IPS-NIHi7 (cell line): ENCODE measurements around the gene PTGIR.
"Not testable (repeated sequence)": the region's sequence is repeated elsewhere in the genome, so short reads cannot be mapped to it uniquely, and the experiment has no call there.

Source experiments
- DNase-seq: peaks from one replicate; pipeline ENCODE4 v3.0.0; 2012; ENCODE audit warnings: mixed read lengths; ENCODE audit errors: extremely low spot score

The PTGIR gene

GRCh38 chr19:46639358-46640182 is 14.7 kb upstream of the PTGIR start:
- DNase-seq, result peak; percentile 58

GRCh38 chr19:46637224-46637623 is 12.3 kb upstream of the PTGIR start:
- no peak for DNase-seq

GRCh38 chr19:46635920-46636761 is 11.3 kb upstream of the PTGIR start, which contains the start of gene GNG8:
Gene GNG8 (minus strand): TSS chr19:46636202. CDS start chr19:46634682, 1,520 bp downstream.
- no peak for DNase-seq

- no peak for DNase-seq
Measured at GRCh38 chr19:46634656-46635218, 9.8 kb upstream of the PTGIR start.

- DNase-seq, result peak; percentile 98
Measured at GRCh38 chr19:46634045-46634655, 9.3 kb upstream of the PTGIR start.

GRCh38 chr19:46633130-46633529 is 8.2 kb upstream of the PTGIR start:
- no peak for DNase-seq

GRCh38 chr19:46631481-46631880 is 6.6 kb upstream of the PTGIR start:
- DNase-seq, result no peak

GRCh38 chr19:46630586-46631205 is 5.8 kb upstream of the PTGIR start:
- no peak for DNase-seq

GRCh38 chr19:46629546-46630025 is 4.7 kb upstream of the PTGIR start:
- no peak for DNase-seq

GRCh38 chr19:46628970-46629369 is 4.1 kb upstream of the PTGIR start:
- DNase-seq, result not testable (repeated sequence)

GRCh38 chr19:46626446-46626845 is 1.6 kb upstream of the PTGIR start:
- DNase-seq, result no peak

- DNase-seq, result no peak
Measured at GRCh38 chr19:46625731-46626130, 842 bp upstream of the PTGIR start.

- DNase-seq, result no peak
Measured at GRCh38 chr19:46623915-46624502, 880 bp downstream of the PTGIR start.

- DNase-seq, result no peak
Measured at GRCh38 chr19:46622118-46622446, 2.8 kb downstream of the PTGIR start.

- DNase-seq, result no peak
Measured at GRCh38 chr19:46621191-46622117, 3.4 kb downstream of the PTGIR start.

- DNase-seq, result no peak
Measured at GRCh38 chr19:46620716-46621115, 4.2 kb downstream of the PTGIR start.

- no peak for DNase-seq
Measured at GRCh38 chr19:46620267-46620666, 4.6 kb downstream of the PTGIR start.

- no peak for DNase-seq
Measured at GRCh38 chr19:46618670-46619231, 6.1 kb downstream of the PTGIR start.

GRCh38 chr19:46617601-46618000 is 7.3 kb downstream of the PTGIR start:
- no peak for DNase-seq
